HepG2 (cell line): ENCODE results near the gene RAB29.

Experiments
- BRF2 ChIP-seq: sonication (generic); formaldehyde crosslinking; IDR thresholded peaks from 2 replicates; pipeline ENCODE4 v1.8.1; 2022; ENCODE audit warnings: mild to moderate bottlenecking, missing genetic modification reagents
- HNF1A ChIP-seq, 2 experiments: sonication (generic) in 1 of 2; formaldehyde crosslinking in 1 of 2; IDR thresholded peaks; 2 replicates each; pipeline versions ENCODE4 v1.4.0 to v1.6.1; 2016 to 2020; ENCODE audit warnings: borderline replicate concordance in 1 of 2, low read depth in 1 of 2, mild to moderate bottlenecking in 1 of 2, missing genetic modification reagents in 1 of 2
- MBNL3 ChIP-seq: fragments of 250-450 bp; sonication (Bioruptor Pico); conservative IDR thresholded peaks from 2 replicates; pipeline ENCODE4 v1.8.0; 2022; ENCODE audit warnings: mild to moderate bottlenecking, inconsistent platforms
- TEAD2 ChIP-seq: sonication (generic); formaldehyde crosslinking; IDR thresholded peaks from 2 replicates; pipeline ENCODE4 v1.9.0; 2021; ENCODE audit warnings: missing genetic modification reagents
- TFDP2 ChIP-seq: sonication (generic); formaldehyde crosslinking; IDR thresholded peaks from 2 replicates; pipeline ENCODE4 v1.4.0; 2020; ENCODE audit warnings: missing genetic modification reagents
- TF ChIP-seq, protein P1 (sequence below): sonication (generic); formaldehyde crosslinking; IDR thresholded peaks from 2 replicates; pipeline ENCODE4 v1.5.0; 2020; ENCODE audit warnings: mild to moderate bottlenecking, missing genetic modification reagents, moderate library complexity

GRCh38 chr1:205783433-205783795 is 8.1 kb upstream of the RAB29 start:
- TF ChIP-seq MBNL3 (CRISPR knock-in tag) = no peak
- TF ChIP-seq, protein P1, sequence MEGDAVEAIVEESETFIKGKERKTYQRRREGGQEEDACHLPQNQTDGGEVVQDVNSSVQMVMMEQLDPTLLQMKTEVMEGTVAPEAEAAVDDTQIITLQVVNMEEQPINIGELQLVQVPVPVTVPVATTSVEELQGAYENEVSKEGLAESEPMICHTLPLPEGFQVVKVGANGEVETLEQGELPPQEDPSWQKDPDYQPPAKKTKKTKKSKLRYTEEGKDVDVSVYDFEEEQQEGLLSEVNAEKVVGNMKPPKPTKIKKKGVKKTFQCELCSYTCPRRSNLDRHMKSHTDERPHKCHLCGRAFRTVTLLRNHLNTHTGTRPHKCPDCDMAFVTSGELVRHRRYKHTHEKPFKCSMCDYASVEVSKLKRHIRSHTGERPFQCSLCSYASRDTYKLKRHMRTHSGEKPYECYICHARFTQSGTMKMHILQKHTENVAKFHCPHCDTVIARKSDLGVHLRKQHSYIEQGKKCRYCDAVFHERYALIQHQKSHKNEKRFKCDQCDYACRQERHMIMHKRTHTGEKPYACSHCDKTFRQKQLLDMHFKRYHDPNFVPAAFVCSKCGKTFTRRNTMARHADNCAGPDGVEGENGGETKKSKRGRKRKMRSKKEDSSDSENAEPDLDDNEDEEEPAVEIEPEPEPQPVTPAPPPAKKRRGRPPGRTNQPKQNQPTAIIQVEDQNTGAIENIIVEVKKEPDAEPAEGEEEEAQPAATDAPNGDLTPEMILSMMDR (CRISPR knock-in tag) = no peak
- TF ChIP-seq HNF1A (IDR thresholded peaks at IDR 0.05; ENCODE audit: low read depth) = no peak
- no peak for TF ChIP-seq HNF1A (CRISPR knock-in tag; IDR thresholded peaks at IDR 0.05; ENCODE audit: borderline replicate concordance)
- TF ChIP-seq TFDP2 = no peak
- TF ChIP-seq TEAD2 (CRISPR knock-in tag) = no peak
- no peak for TF ChIP-seq BRF2 (CRISPR knock-in tag)
